HTERT RPE-1 (cell line): Measurements from ENCODE around the gene SLC35F2.
"Not testable (repeated sequence)": the region's sequence is repeated elsewhere in the genome, so short reads cannot be mapped to it uniquely, and the experiment has no call there.

Experiments used
- in situ Hi-C: fragments of 300-500 bp; cut with MboI; formaldehyde crosslinking; loops from 4 replicates; pipeline ENCODE4 v1.14.3; 2020; ENCODE audit warnings: low sequenced_read_pairs

Gene SLC35F2

DNA sequence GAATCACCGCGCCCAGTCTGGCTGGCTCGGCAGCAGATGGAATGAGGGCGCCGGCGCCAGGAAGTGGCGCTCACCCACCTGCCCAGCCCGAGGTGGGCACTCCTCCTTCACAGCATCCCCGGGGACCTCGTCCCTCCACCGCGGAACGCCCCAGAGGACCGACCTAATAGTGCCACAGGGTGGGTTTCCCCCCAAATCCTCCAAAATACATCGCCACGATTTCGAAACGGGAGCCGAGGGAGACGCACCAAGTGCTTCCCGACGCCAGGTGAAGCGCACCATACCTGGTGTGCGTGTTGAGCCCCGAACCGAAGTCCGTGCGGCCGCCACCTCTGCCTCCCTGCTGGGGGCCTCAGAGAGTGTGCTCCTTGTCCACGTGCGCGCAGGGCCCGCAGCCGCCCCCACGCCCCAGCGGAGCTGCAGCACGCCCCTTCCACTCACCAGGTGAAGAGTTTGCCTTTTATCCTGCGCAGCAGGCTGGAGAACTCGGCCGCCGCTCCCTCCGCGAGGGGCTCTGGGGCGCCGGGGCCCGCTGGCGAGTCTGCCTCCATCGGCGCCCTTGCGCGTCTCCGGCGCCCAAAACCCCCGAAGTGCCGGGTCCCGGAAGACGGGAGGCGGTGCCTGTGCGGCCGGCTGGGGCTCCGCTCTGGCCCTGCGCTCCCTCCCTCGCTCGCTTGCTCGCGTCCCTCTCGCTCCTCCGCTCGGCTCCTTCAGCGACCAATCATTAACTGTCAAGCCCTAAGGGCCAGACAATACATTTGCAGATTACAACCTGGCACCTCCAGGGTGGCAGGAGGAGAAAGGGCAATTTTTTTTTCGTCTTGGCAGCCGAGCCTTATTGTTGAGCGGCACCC, at the start of gene SLC35F2:
SLC35F2 (minus strand) TSS at position 571 of the 854 bp plus-strand sequence; CDS start at position 551, 20 bp downstream.
- in situ Hi-C loops, result no loop called here

DNA sequence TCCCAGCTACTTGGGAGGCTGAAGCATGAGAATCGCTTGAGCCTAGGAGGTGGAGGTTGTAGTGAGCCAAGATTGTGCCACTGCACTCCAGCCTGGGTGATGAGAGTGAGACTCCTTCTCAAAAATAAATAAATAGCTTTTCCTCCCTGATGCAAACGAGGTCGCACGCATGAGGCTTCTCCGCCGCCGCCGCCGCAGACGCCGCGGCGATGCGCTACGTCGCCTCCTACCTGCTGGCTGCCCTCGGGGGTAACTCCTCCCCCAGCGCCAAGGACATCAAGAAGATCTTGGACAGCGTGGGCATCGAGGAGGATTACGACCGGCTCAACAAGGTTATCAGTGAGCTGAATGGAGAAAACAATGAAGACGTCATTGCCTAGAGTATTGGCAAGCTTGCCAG, 49.6 kb upstream of the SLC35F2 start:
- in situ Hi-C loops, result no loop called here

DNA sequence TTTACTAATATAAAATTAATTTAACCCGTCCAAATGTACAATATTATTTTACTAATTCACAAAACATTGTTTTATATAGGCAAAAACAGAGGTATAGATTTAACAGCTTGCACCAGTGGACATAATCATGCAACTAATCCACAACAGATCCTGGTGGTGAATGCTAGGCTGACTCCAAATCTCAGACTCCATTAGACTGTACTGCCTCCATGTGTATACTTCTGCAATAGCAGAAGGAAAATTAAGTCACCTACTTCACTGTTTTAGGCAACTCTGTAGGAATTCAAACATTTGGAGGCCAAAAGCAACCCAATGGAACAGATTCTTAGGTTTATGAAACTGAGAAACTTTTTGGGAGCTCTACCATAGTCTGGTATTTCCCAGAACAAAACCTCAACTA, 39.7 kb upstream of the SLC35F2 start:
- in situ Hi-C loops, result no loop called here

DNA sequence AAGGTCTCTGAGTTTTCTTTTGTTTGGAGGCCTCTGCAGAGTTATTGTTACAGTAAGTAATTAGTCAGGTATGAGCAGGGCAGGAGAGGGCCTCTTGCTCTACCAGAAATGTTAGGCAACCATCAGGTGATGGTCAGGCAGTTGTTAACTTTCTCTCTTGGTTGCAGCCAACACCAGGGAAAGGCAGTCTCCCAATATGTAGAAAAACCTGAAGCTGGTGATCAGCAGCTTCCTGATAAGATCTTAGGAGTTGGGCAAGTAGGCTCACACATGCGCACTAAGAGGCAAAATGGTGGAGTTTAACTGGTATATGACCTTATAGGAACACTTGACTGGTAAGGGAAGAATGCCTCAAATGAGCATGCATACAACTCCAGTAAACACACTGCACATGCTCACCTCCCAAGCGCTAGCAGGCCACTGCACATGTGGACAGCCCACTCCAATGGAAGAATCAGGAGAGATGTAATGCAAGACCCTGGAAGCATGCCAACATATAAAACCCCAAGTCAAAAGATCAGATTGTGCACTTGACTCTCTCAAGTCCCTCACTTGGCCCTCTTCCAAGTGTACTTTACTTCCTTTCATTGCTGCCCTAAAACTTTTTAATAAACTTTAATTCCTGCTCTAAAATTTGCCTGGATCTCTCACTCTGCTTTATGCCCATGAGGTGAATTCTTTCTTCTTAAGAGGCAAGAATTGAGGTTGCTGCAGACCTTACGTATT, 23.7 kb upstream of the SLC35F2 start:
- in situ Hi-C loops, result no loop called here

DNA sequence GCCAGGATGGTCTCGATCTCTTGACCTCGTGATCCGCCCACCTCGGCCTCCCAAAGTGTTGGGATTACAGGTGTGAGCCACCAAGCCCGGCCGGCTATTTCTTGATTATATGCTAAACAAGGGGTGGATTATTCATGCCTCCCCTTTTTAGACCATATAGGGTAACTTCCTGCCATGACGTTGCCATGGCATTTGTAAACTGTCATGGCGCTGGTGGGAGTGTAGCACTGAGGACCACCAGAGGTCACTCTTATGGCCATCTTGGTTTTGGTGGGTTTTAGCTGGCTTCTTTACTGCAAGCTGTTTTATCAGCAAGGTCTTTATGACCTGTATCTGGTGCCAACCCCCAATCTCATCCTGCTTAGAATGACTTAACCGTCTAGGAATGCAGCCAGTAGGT, 22.9 kb upstream of the SLC35F2 start:
- in situ Hi-C loops, result not testable (repeated sequence)

DNA sequence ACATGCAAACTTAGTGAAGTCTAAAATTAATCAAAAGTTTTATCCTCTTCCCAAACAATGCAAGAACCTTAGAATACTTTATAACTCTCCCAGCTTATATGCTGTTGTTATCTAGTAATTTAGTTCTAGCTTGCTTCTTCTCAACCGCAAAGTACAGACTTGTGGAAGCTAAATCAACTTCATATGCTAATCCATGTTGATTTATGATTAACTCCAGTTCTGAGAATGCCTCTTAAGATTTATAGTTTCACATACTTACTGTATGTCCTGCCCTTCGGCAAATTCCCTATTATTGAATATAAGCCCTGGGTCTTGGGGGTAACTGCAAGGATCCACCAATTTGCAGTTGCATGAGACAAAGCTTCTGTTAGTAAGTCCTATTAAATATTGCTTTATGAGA, 17.6 kb upstream of the SLC35F2 start:
- in situ Hi-C loops, result no loop called here

GRCh38 chr11:107864591-107864990, 6.0 kb upstream of the SLC35F2 start:
- in situ Hi-C loops, result no loop called here

DNA sequence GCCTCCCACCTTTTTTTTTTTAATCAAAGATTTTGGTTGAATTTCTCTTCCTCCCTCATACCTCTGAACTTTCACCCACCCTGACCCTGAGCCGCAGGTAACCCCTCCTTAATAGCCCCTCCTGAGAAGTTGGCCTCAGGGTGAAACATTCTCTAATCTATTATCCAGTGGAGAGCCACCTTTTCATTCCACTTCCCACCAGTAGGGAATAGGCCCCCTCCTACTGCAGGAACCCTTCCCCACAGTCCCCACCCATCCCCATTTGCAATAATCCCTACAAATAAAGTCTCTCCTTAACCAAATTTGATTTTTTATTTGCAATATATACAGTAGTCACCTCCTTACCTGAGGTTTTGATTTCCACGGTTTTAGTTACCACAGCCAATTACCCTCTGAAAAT, 2.1 kb upstream of the SLC35F2 start:
- in situ Hi-C loops, result no loop called here

GRCh38 chr11:107860240-107860620, 1.6 kb upstream of the SLC35F2 start:
- in situ Hi-C loops, result not testable (repeated sequence)

DNA sequence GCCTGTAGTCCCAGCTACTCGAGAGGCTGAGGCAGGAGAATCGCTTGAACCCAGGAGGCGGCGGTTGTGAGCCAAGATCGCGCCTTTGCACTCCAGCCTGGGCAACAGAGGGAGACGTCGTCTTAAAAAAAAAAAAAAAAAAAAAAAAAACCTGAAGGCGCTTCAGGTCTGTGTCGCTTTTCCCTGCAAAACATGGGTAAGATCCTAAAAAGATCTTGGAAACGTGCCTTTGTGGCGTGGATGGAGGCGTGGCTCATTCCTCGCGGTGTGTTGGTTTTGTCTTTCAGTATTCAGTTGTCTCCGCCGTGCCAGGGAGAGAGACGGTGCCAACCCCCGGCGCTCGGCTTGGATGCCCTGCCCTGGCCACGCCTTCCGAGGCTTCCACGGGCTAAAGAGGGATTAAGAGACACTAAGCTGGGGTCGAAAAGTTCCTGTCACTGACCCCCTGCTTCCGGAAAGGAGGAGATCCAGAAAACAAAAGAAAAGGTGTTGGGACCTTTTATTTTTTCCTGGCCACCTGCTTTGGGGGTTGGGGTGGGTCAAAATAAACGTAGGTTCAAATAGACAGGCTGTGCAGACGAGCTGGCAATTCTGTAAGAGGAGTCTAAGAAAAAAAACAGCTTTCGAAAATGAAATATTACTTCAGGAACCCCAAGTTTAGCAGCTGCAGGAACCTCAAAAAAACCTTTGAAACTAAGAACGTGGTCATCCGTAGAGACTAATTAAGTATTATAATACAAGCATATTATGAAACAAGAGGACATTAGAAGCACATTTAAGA, 1.1 kb upstream of the SLC35F2 start:
- in situ Hi-C loops, result no loop called here

DNA sequence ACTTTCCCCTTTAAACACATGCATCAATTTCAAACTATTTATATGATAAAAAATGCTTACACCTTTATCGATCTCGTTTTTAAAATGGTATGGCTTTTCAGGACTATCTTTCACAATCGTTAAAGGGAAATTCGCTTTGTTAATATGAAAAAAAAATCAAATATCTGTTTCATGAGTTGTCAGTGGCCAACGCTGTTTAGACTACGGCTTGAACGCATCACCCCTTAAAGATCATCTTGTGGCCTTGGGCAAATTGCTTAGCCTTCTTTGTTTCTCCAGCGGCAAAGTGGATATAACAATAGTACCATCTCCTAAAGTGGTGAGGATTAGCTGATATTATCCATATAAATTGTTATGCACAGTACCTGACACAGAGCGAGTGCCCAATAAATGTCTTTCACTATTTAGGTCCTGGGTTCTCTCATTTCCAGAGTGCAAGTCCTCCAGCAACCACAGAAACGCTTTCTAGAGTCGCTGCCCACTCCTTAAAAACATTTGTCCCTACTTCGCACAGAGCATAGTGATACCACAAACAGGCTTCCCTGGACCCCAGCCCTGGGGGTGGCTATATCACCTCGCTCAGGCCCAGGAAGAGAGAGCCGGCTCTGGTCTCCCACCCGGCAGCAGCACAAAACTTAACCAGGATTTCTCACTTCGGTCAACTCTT, 904 bp downstream of the SLC35F2 start:
- in situ Hi-C loops, result no loop called here

GRCh38 chr11:107856981-107857517, 1.5 kb downstream of the SLC35F2 start:
- in situ Hi-C loops, result no loop called here

DNA sequence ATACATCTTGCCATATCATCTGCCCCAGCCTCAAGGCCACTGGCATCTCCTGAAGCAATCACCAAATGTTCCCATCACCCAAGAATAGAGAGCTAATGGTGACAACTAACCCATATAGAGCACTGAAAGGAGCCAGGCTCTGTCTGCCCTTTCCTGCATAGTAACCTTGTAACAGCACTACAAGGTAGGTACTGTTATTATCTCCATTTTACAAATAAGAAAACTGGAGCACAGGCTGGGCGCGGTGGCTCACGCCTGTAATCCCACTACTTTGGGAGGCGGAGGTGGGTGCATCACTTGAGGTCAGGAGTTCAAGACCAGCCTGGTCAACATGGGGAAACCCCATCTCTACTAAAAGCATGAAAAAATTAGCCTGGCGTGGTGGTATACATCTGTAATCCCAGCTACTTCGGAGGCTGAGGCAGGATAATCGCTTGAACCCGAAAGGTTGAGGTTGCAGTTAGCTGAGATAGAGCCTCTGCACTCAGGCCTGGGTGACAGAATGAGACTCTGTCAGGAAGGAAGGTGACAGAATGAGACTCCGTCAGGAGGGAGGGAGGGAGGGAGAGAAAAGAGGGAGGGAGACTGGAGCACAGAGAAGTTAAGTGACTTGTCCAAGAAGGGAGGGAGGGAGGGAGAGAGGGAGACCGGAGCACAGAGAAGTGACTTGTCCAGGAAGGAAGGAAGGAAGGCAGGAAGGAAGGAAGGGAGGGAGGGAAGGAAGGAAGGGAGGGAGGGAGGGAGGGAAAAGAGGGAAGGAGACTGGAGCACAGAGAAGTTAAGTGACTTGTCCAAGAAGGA, 2.2 kb downstream of the SLC35F2 start:
- in situ Hi-C loops, result no loop called here

- in situ Hi-C loops, result no loop called here
These were observed 5.5 kb downstream of the SLC35F2 start for GRCh38 chr11:107853070-107853469.

DNA sequence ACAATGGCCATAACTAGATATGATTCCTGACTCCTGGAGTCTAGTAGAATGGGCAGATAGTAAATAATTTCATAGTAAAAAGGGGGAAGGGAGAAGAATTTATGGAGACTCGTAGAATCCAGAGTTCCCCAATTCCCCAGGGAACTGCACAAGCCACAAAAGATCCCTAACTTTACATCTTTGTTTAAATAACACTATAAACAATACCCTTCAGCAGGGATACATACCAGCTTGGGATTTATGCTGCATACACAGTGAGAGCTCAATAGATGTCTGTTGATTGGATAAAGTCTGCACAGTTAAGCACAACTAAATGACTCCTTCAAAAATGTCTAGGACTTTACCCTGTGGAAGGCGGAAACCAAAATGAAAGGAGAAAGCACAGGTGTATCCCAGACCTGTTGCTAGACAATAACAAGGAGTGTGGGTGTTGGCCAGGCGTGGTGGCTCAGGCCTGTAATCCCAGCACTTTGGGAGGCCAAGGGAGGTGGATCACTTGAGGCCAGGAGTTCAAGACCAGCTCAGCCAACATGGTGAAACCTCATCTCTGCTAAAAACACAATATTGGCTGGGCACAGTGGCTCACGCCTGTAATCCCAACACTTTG, 6.8 kb downstream of the SLC35F2 start:
- in situ Hi-C loops, result no loop called here

DNA sequence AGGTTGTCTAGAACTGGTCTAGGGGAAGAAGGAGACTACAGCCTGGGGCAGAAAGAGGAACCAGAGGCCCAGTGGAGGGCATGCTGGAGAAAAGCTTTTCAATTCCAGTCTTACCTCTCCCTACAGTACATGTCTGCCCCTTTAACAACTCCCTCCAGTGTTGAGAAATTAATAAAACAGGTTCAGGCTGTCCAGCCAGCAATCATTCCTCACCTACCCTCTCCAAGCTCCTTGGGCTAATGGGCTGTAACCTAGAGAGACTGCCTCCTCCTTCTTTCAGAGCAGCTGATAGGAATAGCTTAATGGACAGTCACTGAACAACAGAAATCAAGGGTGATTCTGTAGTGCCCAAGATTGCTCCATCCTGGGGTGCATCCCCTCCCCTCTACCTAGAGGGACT, 8.8 kb downstream of the SLC35F2 start:
- in situ Hi-C loops, result no loop called here

DNA sequence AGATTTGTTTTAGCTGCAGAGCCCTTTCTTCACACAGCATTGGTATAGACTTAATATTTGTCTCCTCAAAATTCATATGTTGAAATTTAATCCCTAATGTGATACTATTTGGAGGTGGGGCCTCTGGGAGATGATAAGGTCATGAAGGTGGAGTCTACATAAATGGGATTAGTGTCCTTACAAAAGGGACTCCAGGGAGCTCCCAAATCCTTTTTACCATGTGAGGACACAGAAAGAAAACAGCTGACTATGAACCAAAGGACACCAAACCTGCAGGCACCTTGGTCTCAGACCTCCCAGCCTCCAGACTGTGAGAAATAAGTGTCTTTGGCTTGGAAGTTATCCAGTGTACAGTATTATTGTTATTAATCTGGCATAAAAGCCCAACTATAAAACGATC, 10.2 kb downstream of the SLC35F2 start:
- in situ Hi-C loops, result no loop called here

GRCh38 chr11:107847184-107847583, 11.4 kb downstream of the SLC35F2 start:
- in situ Hi-C loops, result no loop called here

GRCh38 chr11:107844041-107844440, 14.5 kb downstream of the SLC35F2 start:
- in situ Hi-C loops, result no loop called here
